GM18519 (cell line): ENCODE results near the gene LRRC26.
"Not testable (repeated sequence)": the region's sequence is repeated elsewhere in the genome, so short reads cannot be mapped to it uniquely, and the experiment has no call there.

Source experiments
- ATAC-seq: cut with Tn5 transposase; IDR thresholded peaks from one replicate; pipeline ENCODE4 v1.9.1; 2021; ENCODE audit warnings: mild to moderate bottlenecking, moderate library complexity; ENCODE audit not compliant: unreplicated experiment, low FRiP score

Gene LRRC26

GRCh38 chr9:137122796-137123467 is 46.9 kb downstream of the LRRC26 start:
- ATAC-seq: not testable (repeated sequence)

GRCh38 chr9:137121927-137122795 is 47.7 kb downstream of the LRRC26 start:
- ATAC-seq: not testable (repeated sequence)
